ENCODE data around the gene RBPMS2.

DNA sequence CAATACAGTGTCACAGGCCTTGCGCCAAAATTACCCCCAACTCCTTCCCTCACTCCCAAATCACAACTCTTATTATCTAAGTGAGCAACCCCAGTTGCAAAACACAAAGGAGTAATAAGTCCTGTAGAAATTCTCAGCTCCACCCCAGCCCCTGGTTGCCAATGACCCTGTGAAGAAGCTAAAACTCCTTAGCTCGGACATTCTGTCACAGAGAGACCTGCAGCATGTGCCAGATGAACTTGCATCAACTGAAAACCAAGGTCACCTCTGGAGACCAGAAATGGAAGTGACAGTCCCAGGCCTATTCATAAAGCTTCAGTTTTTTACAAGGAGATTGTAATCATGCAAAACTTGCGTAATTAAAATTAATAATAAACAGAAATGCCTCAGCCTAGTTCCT, 55.2 kb downstream of the RBPMS2 start:
- TF ChIP-seq, protein P1, sequence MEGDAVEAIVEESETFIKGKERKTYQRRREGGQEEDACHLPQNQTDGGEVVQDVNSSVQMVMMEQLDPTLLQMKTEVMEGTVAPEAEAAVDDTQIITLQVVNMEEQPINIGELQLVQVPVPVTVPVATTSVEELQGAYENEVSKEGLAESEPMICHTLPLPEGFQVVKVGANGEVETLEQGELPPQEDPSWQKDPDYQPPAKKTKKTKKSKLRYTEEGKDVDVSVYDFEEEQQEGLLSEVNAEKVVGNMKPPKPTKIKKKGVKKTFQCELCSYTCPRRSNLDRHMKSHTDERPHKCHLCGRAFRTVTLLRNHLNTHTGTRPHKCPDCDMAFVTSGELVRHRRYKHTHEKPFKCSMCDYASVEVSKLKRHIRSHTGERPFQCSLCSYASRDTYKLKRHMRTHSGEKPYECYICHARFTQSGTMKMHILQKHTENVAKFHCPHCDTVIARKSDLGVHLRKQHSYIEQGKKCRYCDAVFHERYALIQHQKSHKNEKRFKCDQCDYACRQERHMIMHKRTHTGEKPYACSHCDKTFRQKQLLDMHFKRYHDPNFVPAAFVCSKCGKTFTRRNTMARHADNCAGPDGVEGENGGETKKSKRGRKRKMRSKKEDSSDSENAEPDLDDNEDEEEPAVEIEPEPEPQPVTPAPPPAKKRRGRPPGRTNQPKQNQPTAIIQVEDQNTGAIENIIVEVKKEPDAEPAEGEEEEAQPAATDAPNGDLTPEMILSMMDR (IDR thresholded peaks at IDR 0.05): no peak
- TF ChIP-seq POLR2A (IDR thresholded peaks at IDR 0.05): no peak
